ENCODE measurements around the gene USF3.

The USF3 gene

GRCh38 chr3:113628316-113628715, 68.1 kb downstream of the USF3 start:
- no peaks in the 10 kb centered on the region for H3K9me3 ChIP-seq
- no peaks in the 10 kb centered on the region for H3K27me3 ChIP-seq
- peaks cover 31 to 38% of the 10 kb centered on the region in 2 experiments for H3K4me1 ChIP-seq (ENCODE audit: control insufficient read depth in 1 of 2, insufficient read depth in 1 of 2, low read depth in 1 of 2, low read length in 1 of 2)
- TF ChIP-seq CTCF (IDR thresholded peaks at IDR 0.05): no peak
- no peaks in the 10 kb centered on the region for H3K36me3 ChIP-seq
- H3K4me3 ChIP-seq (ENCODE audit: low read depth in 1 of 2, low read length in 1 of 2): no peak overlapping the region
- H3K27ac ChIP-seq: no peak overlapping the region

DNA sequence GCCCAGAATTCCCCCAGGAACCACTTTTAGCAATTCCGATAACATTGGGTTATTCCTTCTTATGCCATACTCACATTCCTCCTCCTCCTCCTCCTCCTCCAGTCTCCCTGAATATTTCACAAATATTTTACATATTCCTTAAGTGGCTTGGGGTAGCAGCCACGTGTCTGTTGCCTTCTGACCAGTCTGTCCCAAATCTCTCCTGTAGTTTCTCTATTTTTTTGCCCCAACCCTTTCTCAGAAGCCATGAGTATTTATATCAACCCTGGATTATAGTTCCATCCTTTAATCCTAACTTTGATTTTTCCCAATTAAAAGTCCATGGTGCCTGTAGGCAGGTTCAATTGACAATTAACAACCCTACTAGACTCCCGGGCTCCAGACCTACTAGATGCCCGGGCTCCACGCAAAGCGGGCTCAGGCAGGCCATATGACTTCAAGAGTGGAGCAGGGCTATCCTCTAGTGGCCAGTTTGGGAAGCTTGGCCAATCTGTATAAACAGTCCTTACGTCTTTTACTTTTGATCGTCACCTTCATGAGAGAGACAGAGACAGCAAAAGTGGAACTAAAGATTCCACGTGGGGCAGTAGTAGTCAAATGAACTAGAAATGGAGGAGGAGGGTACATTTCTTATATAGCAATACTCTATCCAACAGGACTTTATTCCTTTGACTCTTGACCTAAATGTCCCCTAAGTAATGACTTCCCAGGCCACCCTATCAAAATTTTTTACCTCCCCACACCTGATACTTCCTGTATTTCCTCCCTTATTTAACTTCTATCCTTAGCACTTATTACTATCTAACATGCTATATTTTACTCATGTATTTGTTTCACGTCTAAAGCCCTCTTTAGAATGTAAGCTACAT, 69.7 kb downstream of the USF3 start:
- H3K9me3 ChIP-seq: no peaks in the 10 kb centered on the region
- H3K36me3 ChIP-seq: no peaks in the 10 kb centered on the region
- no peak overlapping the region for H3K4me3 ChIP-seq (ENCODE audit: low read depth in 1 of 2, low read length in 1 of 2)
- H3K27me3 ChIP-seq: no peaks in the 10 kb centered on the region
- H3K4me1 ChIP-seq (ENCODE audit: control insufficient read depth in 1 of 2, insufficient read depth in 1 of 2, low read depth in 1 of 2, low read length in 1 of 2): peaks cover 33 to 36% of the 10 kb centered on the region in 2 experiments
- H3K27ac ChIP-seq: no peak overlapping the region
- TF ChIP-seq CTCF (IDR thresholded peaks at IDR 0.05): peak; percentile 56

DNA sequence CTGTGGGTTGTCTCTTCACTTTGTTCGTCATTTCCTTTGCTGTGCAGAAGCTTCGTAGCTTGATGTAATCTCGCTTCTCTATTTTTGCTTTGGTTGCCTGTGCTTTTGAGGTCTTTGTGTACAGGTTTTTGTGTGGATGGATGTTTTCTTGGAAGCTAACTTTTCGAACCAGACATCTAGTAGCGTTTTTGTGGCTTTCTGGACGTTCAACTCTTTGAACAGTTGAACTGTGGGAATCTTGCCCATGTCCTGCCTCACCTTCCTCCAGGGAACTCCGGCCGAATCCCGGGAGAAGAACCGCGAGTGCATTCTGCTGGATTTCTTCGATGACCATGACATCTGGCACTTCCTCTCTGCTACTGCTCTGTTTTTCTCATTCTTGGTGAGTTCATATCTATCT, 70.6 kb downstream of the USF3 start:
- H3K36me3 ChIP-seq: no peaks in the 10 kb centered on the region
- H3K4me3 ChIP-seq (ENCODE audit: low read depth in 1 of 2, low read length in 1 of 2): no peak overlapping the region
- H3K9me3 ChIP-seq: no peaks in the 10 kb centered on the region
- TF ChIP-seq CTCF (IDR thresholded peaks at IDR 0.05): no peak
- H3K27ac ChIP-seq: peak overlapping the region; percentile 61
- no peaks in the 10 kb centered on the region for H3K27me3 ChIP-seq
- peaks cover 28% of the 10 kb centered on the region in 2 experiments for H3K4me1 ChIP-seq (ENCODE audit: control insufficient read depth in 1 of 2, insufficient read depth in 1 of 2, low read depth in 1 of 2, low read length in 1 of 2)

DNA sequence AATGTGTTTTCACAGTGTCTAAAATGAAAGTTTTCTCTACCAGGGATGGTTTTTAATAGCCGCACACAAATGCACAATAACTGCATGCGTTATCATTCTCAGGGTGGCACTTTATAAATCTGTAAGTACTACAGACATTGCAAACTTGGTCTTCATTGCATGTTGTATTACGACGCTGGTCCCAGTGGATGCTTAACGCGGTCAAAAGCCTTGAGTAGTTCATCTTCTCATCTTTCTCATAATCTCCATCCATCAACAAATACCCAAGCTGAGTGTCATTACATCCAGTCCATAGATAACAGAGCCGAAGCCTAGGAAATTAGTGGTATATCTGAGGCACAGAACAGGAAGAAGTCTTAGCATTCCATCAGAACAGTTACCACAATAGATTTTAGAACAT, 72.6 kb downstream of the USF3 start:
- Histone ChIP-seq H3K4me3 (ENCODE audit: low read depth in 1 of 2, low read length in 1 of 2) (no peak overlapping the region), H3K9me3 (no peaks in the 10 kb centered on the region), H3K27me3 (no peaks in the 10 kb centered on the region), H3K36me3 (no peaks in the 10 kb centered on the region), H3K4me1 (ENCODE audit: control insufficient read depth in 1 of 2, insufficient read depth in 1 of 2, low read depth in 1 of 2, low read length in 1 of 2) (peaks cover 38 to 39% of the 10 kb centered on the region in 2 experiments), H3K27ac (no peak overlapping the region)
- no peak for TF ChIP-seq CTCF (IDR thresholded peaks at IDR 0.05)

DNA sequence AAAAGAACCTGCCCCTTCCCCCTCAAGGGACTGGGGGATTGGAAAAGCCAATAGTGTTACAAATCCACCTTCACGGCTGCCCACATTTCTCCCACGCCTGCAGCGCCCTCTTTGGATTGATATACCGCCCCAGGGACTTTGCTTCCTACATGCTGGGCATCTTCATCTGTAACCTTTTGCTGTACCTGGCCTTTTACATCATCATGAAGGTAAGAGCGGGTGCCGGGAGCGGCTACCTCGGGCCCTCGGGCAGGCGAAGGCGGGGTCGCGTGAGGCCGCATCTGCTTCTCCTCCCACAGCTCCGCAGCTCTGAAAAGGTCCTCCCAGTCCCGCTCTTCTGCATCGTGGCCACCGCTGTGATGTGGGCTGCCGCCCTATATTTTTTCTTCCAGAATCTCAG, 73.1 kb downstream of the USF3 start:
- H3K4me1 ChIP-seq (ENCODE audit: control insufficient read depth in 1 of 2, insufficient read depth in 1 of 2, low read depth in 1 of 2, low read length in 1 of 2): peaks cover 38 to 39% of the 10 kb centered on the region in 2 experiments
- H3K36me3 ChIP-seq: no peaks in the 10 kb centered on the region
- H3K27me3 ChIP-seq: no peaks in the 10 kb centered on the region
- no peak for TF ChIP-seq CTCF (IDR thresholded peaks at IDR 0.05)
- H3K27ac ChIP-seq: no peak overlapping the region
- no peak overlapping the region for H3K4me3 ChIP-seq (ENCODE audit: low read depth in 1 of 2, low read length in 1 of 2)
- H3K9me3 ChIP-seq: no peaks in the 10 kb centered on the region
